Sigmoid colon (tissue), 7 donors: ENCODE measurements around the gene MRTFA. TPM values are rescaled to one million over a fixed set of nuclear protein-coding genes. Genes with fewer than 3 reads are reported as not detected.

Experiments used
- DNase-seq: peaks from one replicate; pipeline ENCODE4 v3.0.0-alpha.2; 2019
- H3K27ac ChIP-seq, 4 donors: fragments of 200-600 bp; sonication (generic); one replicate each; pipeline ENCODE4 v1.5.1; 2016 to 2019; ENCODE audit warnings: mild to moderate bottlenecking in 1 of 4
- H3K27me3 ChIP-seq, 3 donors: fragments of 200-600 bp; sonication (generic); one replicate each; pipeline ENCODE4 v1.5.1; 2019; ENCODE audit warnings: mild to moderate bottlenecking in 1 of 3
- H3K36me3 ChIP-seq, 4 donors: fragments of 200-600 bp; sonication (generic); one replicate each; pipeline ENCODE4 v1.5.1; 2016 to 2019
- H3K4me1 ChIP-seq, 4 donors: fragments of 200-600 bp; sonication (generic); one replicate each; pipeline ENCODE4 v1.5.1; 2017 to 2019
- H3K4me3 ChIP-seq, 4 donors: fragments of 200-600 bp; sonication (generic); one replicate each; pipeline ENCODE4 v1.5.1; 2017 to 2019; ENCODE audit warnings: mild to moderate bottlenecking in 2 of 4, moderate library complexity in 1 of 4
- H3K9me3 ChIP-seq, 4 donors: fragments of 200-600 bp in 3 of 4; sonication (generic) in 3 of 4; one replicate each; pipeline versions ENCODE4 v1.5.1 to v1.6.1; 2013 to 2019
- EP300 ChIP-seq, 4 donors: sonication (generic); formaldehyde crosslinking; IDR thresholded peaks; one replicate each; pipeline ENCODE4 v1.6.1; 2017; ENCODE audit warnings: antibody characterized with exemption in 4 of 4
- POLR2A ChIP-seq, 2 donors: fragments of 450-650 bp; IDR thresholded peaks; one replicate each; pipeline ENCODE4 v1.6.1; 2016; ENCODE audit warnings: antibody characterized with exemption in 2 of 2, mild to moderate bottlenecking in 2 of 2, moderate library complexity in 2 of 2
- POLR2AphosphoS5 ChIP-seq, 4 donors: sonication (generic); formaldehyde crosslinking; IDR thresholded peaks; one replicate each; pipeline ENCODE4 v1.6.1; 2017; ENCODE audit warnings: antibody characterized with exemption in 4 of 4
- WGBS, 2 donors: extraction: QIAGEN DNeasy Blood & Tissue Kit; methylation state at CpG; one replicate each; pipeline ENCODE4 v1.1.7; 2013; 5-methylcytosine and 5-hydroxymethylcytosine counted together
- intact Hi-C: fragments of 100-400 bp; cut with DNase I; formaldehyde crosslinking; loops from one replicate; pipeline ENCODE4 v1.15.1; 2023
- polyA plus RNA-seq, 3 donors: library from polyadenylated mRNA; stranded (reverse); fragments of 200-250 nt; gene quantifications; one replicate each; pipeline ENCODE4 v1.2.3, GENCODE V29; 2013
- total RNA-seq, 4 donors: library from RNA; depleted of rRNA; stranded (reverse); fragments of >200 nt; gene quantifications; one replicate each; pipeline ENCODE4 v1.1.0, GENCODE V29; 2016
- TF ChIP-seq, protein P1 (sequence below), 4 experiments: fragments of 450-650 bp in 3 of 4; fragments of 200-600 bp in 1 of 4; IDR thresholded peaks; one replicate each; pipeline ENCODE4 v1.5.1; 2016 to 2019; ENCODE audit warnings: antibody characterized with exemption in 4 of 4, mild to moderate bottlenecking in 3 of 4, moderate library complexity in 2 of 4
- donor health status: healthy with polysubstance abuse.
- donor health status: Bipolar disorder and iron deficiency.
- donor health status: healthy.

Gene MRTFA
- total and polyA plus RNA-seq, 7 donors = 10.8 to 104 (median 29.2) TPM

DNA sequence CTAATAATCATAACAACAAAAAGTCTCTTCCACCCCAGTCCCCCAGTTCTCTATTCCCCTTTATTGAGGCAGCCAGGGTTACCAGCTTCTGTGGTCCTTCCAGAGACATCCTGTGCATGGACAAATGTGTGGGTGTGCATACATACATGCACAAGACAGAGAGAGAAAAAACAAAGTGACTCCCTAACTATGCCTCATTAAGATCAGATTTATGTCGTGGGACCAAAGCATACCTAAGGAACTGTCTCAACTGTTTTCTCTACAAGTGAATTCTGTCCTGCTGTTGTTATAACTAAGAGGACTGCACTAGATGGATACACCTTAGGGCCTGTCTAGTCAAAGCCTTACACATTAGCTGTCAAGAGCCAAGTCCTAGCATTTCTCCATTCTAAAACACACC is 106.7 kb downstream of the MRTFA start:
- Histone ChIP-seq H3K27ac (peak overlapping the region in 1 of 4 donors; percentile 54), H3K36me3 (no peaks in the 10 kb centered on the region), H3K9me3 (no peaks in the 10 kb centered on the region), H3K4me3 (no peak overlapping the region), H3K27me3 (no peaks in the 10 kb centered on the region), H3K4me1 (peaks cover 0 to 68% (median 44%) of the 10 kb centered on the region in 4 donors)
- WGBS, 2 donors = 75 to 80% methylated on average over 1 of the region's 1 CpG
- no peak for TF ChIP-seq EP300 (IDR thresholded peaks at IDR 0.05)
- TF ChIP-seq POLR2A (IDR thresholded peaks at IDR 0.05) = no peak
- no peak for TF ChIP-seq POLR2AphosphoS5 (IDR thresholded peaks at IDR 0.05)
- TF ChIP-seq, protein P1, sequence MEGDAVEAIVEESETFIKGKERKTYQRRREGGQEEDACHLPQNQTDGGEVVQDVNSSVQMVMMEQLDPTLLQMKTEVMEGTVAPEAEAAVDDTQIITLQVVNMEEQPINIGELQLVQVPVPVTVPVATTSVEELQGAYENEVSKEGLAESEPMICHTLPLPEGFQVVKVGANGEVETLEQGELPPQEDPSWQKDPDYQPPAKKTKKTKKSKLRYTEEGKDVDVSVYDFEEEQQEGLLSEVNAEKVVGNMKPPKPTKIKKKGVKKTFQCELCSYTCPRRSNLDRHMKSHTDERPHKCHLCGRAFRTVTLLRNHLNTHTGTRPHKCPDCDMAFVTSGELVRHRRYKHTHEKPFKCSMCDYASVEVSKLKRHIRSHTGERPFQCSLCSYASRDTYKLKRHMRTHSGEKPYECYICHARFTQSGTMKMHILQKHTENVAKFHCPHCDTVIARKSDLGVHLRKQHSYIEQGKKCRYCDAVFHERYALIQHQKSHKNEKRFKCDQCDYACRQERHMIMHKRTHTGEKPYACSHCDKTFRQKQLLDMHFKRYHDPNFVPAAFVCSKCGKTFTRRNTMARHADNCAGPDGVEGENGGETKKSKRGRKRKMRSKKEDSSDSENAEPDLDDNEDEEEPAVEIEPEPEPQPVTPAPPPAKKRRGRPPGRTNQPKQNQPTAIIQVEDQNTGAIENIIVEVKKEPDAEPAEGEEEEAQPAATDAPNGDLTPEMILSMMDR (IDR thresholded peaks at IDR 0.05) = no peak
- DNase-seq = no peak
- intact Hi-C loops = loop anchor here (5.0 kb wide), 1 partner anchor 102 kb away; no protein-coding TSS in a partner anchor

DNA sequence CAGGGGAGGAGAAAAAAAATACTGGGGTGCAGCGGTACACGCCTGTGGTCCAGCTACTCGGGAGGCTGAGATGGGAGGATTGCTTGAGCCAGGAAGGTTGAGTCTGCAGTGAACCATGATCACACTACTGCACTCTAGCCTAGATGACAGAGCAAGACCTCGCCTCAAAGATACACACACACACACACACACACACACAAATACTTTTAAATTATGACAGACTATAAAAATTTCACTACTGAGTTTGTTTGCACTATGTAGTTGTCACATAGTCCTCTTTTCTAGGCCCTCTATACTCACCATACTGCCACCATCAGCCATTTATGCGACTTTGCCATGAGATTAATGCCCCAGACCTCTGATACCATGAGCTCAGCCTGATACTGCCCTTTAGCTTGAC is 109.6 kb downstream of the MRTFA start:
- intact Hi-C loops = no loop called here
- no peak for DNase-seq
- WGBS, 2 donors = 70 to 91% methylated on average over 5 of the region's 5 CpGs

DNA sequence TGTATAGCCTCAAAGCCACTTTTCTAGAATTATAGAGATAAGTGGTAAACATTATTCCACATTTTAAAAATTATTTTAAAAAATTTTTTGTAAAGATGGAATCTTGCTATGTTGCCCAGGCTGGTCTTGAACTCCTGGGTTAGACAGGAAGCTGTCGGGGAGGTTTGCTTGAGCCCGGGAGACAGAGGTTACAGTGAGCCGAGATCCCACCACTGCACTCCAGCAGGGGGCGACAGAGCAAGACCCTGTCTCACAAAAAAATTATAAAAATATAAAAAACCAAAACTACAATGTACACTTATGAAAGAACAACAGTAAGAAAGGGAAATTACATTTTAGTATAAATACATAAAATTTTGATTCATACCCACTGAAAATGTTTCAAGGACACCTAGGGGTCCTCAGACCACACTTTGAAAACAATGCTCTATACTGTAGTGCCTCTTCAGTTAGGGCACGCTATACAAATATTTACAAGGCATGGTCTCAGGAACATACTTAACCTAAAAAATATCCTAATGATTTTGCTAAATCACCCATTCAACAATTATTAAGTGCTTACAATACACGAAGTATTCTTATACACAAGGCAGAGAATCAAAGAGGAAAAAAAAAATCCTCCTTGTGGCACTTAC is 111.2 kb downstream of the MRTFA start:
- no peak for TF ChIP-seq POLR2A (IDR thresholded peaks at IDR 0.05)
- TF ChIP-seq, protein P1 (IDR thresholded peaks at IDR 0.05) = peak; percentile 12 to 65 (median 45)
- Histone ChIP-seq H3K27me3 (no peaks in the 10 kb centered on the region), H3K27ac (no peak overlapping the region), H3K36me3 (no peaks in the 10 kb centered on the region), H3K4me1 (peaks cover 0 to 32% (median 14%) of the 10 kb centered on the region in 4 donors), H3K4me3 (no peak overlapping the region), H3K9me3 (no peaks in the 10 kb centered on the region)
- intact Hi-C loops = no loop called here
- WGBS, 2 donors = 43 to 46% methylated on average over 6 of the region's 6 CpGs
- DNase-seq = no peak

More for the DNA sequence above, 109.6 kb downstream of the MRTFA start:
- peaks cover 0 to 46% (median 21%) of the 10 kb centered on the region in 4 donors for H3K4me1 ChIP-seq
- H3K9me3 ChIP-seq = no peaks in the 10 kb centered on the region
- no peak overlapping the region for H3K4me3 ChIP-seq
- TF ChIP-seq POLR2A (IDR thresholded peaks at IDR 0.05) = no peak
- no peak for TF ChIP-seq POLR2AphosphoS5 (IDR thresholded peaks at IDR 0.05)
- no peak for TF ChIP-seq EP300 (IDR thresholded peaks at IDR 0.05)
- TF ChIP-seq, protein P1 (IDR thresholded peaks at IDR 0.05) = no peak
- peak overlapping the region in 2 of 4 donors; percentile 49 to 54 for H3K27ac ChIP-seq
- H3K27me3 ChIP-seq = no peaks in the 10 kb centered on the region
- H3K36me3 ChIP-seq = no peaks in the 10 kb centered on the region

DNA sequence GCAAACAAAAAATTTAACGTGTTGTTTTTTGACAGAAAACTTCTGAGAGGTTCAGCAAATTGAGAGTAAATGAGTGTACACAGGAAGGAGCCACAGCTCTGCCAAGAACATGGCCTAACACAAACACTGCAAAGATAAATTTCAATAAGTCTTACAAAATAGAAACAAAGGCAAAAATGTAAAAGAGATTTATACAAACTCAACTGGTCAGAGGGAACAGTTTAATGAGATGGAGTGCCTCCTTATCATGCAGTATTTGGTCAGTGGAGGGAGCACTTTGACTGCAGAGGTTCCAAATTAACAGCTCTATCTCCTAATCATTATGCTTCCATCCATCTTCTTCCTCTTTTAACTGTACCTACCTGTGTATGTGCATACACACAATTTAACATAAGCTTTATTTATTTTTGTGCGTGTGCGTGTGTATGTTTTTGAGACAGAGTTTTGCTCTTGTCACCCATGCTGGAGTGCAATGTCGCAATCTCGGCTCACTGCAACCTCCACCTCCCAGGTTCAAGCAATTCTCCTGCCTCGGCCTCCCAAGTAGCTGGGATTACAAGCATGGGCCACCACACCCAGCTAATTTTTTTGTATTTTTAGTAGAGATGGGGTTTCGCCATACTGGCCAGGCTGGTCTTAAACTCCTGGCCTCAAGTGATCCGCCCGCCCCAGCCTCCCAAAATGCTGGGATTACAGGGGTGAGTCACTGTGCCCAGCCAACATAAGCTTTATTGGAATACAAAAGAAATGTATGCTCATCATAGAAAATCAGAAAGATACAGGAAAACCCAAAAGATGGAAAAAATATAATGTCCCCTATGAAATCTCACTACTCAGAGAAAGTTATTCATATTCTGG is 111.9 kb downstream of the MRTFA start:
- TF ChIP-seq POLR2AphosphoS5 (IDR thresholded peaks at IDR 0.05) (no peak), POLR2A (IDR thresholded peaks at IDR 0.05) (no peak), EP300 (IDR thresholded peaks at IDR 0.05) (no peak)
- TF ChIP-seq, protein P1 (IDR thresholded peaks at IDR 0.05) = peak in 1 of 4 experiments; percentile 16
- Histone ChIP-seq H3K27me3 (no peaks in the 10 kb centered on the region), H3K9me3 (no peaks in the 10 kb centered on the region), H3K27ac (no peak overlapping the region), H3K4me3 (no peak overlapping the region), H3K36me3 (no peaks in the 10 kb centered on the region), H3K4me1 (peaks cover 0 to 26% (median 7%) of the 10 kb centered on the region in 4 donors)
- no peak for DNase-seq
- intact Hi-C loops = loop anchor here (5.0 kb wide), 1 partner anchor 123 kb away; no protein-coding TSS in a partner anchor
- 87 to 94% methylated on average over 9 of the region's 9 CpGs for WGBS, 2 donors
